Sigmoid colon (tissue), 3 donors: ENCODE measurements around the gene CBLIF.

ENCODE experiments used
- POLR2A ChIP-seq, 2 donors: fragments of 450-650 bp; IDR thresholded peaks; one replicate each; pipeline ENCODE4 v1.6.1; 2016; ENCODE audit warnings: antibody characterized with exemption in 2 of 2, mild to moderate bottlenecking in 2 of 2, moderate library complexity in 2 of 2
- TF ChIP-seq, protein P1 (sequence below), 4 experiments: fragments of 450-650 bp in 3 of 4; fragments of 200-600 bp in 1 of 4; IDR thresholded peaks; one replicate each; pipeline ENCODE4 v1.5.1; 2016 to 2019; ENCODE audit warnings: antibody characterized with exemption in 4 of 4, mild to moderate bottlenecking in 3 of 4, moderate library complexity in 2 of 4

DNA sequence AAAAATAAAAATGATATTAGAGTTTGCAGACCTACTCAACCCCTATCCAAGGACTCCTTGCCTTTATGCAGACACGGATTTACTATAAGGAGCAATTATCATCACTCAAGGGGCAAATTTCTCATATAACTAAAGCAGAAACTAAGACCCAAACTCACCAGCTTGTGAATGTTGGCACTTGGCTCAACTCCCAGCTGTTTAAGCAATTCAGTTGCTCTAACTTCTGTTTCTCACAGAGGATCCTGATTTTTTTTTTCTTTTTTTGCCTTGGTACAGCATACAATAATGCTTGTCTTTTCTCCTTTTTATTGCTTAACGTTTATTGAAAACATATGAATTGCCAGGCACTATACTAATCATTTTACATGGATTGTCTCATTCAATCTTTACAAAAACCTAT, 9.6 kb upstream of the CBLIF start:
- TF ChIP-seq, protein P1, sequence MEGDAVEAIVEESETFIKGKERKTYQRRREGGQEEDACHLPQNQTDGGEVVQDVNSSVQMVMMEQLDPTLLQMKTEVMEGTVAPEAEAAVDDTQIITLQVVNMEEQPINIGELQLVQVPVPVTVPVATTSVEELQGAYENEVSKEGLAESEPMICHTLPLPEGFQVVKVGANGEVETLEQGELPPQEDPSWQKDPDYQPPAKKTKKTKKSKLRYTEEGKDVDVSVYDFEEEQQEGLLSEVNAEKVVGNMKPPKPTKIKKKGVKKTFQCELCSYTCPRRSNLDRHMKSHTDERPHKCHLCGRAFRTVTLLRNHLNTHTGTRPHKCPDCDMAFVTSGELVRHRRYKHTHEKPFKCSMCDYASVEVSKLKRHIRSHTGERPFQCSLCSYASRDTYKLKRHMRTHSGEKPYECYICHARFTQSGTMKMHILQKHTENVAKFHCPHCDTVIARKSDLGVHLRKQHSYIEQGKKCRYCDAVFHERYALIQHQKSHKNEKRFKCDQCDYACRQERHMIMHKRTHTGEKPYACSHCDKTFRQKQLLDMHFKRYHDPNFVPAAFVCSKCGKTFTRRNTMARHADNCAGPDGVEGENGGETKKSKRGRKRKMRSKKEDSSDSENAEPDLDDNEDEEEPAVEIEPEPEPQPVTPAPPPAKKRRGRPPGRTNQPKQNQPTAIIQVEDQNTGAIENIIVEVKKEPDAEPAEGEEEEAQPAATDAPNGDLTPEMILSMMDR (IDR thresholded peaks at IDR 0.05) = no peak
- TF ChIP-seq POLR2A (IDR thresholded peaks at IDR 0.05) = no peak
